Activated gamma-delta T cell treated with Interleukin-2 at 50 U/mL for 16 hours (primary cell): Measurements from ENCODE around the gene KRT37.

Experiments
- DNase-seq: peaks from one replicate; pipeline ENCODE4 v3.0.0-alpha.2; 2020

The KRT37 gene

GRCh38 chr17:41424111-41424635 lies at the start of gene KRT37:
Gene KRT37 (minus strand): TSS chr17:41424585. CDS start chr17:41424523, 62 bp downstream.
- DNase-seq, result no peak

DNA sequence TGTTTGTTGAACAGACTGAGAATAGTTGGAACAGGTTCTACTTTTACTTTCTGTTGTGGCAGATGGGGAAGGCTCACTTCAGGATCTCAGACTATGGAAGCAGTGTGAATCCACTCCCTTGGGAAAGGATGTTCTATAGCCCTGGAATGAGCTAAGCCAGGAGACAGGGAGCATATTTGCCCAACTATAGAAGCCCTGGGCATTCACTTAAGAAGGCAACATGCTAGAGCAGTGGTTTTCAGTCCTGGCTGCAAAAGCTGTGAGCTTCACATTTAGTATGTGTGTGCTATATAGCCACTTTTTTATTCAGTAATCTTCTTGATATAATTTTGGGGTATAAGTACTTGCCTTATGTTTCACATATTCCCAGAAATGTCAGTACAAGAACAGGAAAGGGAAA lies 44.0 kb upstream of the KRT37 start:
- DNase-seq, result no peak

DNA sequence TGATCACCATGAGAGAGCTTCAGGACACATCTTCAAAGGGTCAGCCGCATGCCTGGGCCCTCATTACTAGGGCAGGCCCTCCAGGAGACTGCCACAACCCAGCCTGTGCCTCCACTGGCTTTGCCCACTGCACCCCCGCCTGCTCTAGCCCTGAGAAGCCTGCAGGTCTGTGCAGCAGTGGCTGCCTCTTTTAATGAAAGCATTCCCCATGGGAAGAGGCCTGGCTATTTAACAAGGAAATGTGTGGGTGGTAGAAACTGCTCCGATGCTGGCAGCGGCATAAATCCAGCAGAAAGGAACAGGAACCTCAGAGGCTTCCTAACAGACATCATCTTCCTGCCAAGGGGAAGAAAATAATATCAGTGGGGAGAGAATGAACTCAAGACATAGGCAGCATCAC lies 43.2 kb upstream of the KRT37 start:
- DNase-seq, result no peak

DNA sequence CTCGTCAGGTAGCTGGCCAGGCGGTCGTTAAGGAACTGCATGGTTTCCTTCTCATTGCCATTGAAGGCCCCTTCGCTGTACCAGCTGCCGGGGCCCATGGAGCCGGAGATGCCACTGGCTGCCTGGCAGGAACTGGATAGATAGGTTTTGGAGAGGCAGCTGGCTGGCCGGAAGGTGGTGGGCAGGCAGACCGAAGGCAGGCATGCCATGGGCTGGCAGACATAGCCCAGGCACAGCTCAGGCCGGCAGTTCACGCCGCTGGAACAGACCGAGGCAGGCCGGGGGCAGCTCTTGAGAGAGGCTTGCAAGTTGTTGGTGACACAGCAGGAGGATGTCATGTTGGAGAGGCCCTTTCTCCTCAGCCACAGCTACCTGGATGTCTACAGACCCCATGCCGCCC lies 42.6 kb upstream of the KRT37 start, which contains the start of gene KRT32:
Gene KRT32 (minus strand): TSS at position 399 of the 400 bp plus-strand sequence. CDS start 61 bp downstream, at position 338.
- DNase-seq, result no peak

DNA sequence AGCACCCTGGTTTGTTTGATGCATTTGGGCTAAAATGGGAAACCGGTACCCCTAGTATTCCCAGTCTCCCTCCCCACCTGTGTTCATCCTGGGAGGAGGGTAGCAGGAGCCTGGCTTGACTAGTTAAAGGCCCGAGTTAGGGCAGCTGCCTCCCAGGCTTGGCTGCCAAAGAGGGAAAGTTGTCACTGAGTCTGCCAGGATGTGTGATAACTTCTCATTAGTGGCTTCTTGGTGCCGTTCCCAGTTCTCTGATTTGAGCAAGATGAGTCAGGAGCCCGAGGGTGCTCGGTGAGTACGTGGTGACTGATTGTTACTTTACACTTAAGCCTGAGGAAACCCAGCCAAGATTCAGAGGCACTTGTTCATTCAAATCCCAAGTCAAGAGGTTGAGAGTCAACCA lies 40.3 kb upstream of the KRT37 start:
- DNase-seq, result no peak

- DNase-seq, result no peak
These were observed 39.8 kb upstream of the KRT37 start for GRCh38 chr17:41464173-41464572.

DNA sequence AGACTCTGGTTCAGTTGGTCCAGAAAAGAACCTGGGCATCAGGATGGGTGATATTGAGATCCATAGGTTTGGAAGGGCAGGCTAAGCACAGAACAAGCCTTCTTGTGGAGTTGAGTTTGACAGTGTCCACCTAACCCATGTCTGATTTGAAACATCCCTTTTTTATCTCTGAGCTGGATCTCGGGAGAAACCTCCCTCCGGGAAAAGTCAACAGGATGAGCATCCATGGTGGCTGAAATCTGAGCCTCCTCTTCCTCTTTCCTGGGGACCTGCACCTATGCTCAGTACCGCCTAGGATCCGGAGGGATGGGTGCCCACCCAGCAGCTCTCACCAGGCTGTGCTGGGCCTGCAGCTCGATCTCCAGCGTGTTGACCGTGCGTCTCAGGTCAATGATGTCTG lies 39.4 kb upstream of the KRT37 start:
- no peak for DNase-seq

GRCh38 chr17:41462705-41463104 lies 38.3 kb upstream of the KRT37 start:
- DNase-seq, result no peak

- no peak for DNase-seq
These were observed 33.3 kb upstream of the KRT37 start for GRCh38 chr17:41457676-41458075.

- no peak for DNase-seq
These were observed 31.8 kb upstream of the KRT37 start for GRCh38 chr17:41456204-41456603.

GRCh38 chr17:41455236-41455635 lies 30.9 kb upstream of the KRT37 start:
- DNase-seq, result no peak

- DNase-seq, result no peak
These were observed 28.7 kb upstream of the KRT37 start for GRCh38 chr17:41453066-41453465.

DNA sequence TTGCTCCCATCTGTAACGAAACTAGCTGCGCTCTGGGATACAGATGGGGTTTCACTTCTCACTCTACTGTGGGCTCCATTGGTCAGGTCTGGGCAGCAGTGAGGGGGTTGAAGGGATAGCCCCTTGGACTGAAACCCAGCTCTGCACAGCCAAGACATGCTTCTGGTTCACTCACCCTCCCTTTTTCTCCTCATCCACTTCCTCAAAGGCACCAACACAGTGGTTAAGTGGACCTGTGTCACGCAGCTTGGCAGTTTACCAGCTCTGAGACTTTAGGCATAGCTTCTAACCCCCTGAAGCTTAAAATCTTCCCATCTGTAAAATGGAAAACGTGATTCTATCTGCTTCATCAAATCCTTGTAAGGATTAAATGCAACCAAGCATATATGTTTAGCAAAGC lies 27.9 kb upstream of the KRT37 start:
- DNase-seq, result no peak

GRCh38 chr17:41451154-41451728 lies 26.9 kb upstream of the KRT37 start:
- DNase-seq, result no peak

GRCh38 chr17:41449008-41449407 lies 24.6 kb upstream of the KRT37 start:
- no peak for DNase-seq

GRCh38 chr17:41448506-41448905 lies 24.1 kb upstream of the KRT37 start:
- no peak for DNase-seq

- DNase-seq, result no peak
These were observed 22.4 kb upstream of the KRT37 start for GRCh38 chr17:41446806-41447205.

GRCh38 chr17:41444640-41445039 lies 20.3 kb upstream of the KRT37 start:
- no peak for DNase-seq

DNA sequence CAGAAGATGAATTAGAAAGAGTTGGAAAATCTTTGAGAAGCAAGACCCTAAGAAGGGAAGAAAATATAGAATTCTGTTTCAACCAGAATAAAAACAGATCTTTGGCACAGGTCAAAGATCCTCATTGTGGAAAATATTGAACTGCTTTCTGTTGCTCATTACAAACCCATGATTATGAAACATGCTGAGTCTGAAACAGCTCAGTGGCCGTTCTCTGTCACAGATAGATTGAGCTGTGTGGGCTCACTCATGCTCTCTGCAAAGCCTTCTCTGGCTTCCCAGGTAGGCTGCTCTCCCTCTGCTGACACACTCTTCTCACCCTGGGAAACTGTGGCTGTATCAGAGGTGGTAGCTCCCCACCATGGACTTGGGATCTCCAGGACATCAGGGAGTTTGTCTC lies 19.8 kb upstream of the KRT37 start:
- no peak for DNase-seq

DNA sequence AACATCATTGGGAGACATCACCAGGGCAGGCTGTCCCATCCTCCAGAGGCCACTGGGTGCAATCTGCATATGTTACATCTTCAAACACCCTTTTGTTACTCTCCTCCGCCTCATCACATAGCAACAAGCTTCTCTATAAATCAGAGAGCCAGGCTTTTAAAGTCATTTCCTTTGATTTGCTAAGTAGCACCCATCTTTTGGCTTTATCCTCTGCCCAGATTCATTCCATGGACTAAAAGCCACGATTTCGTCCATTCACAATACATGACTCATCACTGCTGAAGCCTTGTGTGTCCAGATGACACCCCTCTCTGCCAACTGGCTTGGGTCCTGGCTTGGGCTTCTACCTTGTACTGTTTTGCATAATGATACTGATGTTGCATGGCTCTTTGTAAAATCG lies 18.4 kb upstream of the KRT37 start:
- DNase-seq, result no peak

DNA sequence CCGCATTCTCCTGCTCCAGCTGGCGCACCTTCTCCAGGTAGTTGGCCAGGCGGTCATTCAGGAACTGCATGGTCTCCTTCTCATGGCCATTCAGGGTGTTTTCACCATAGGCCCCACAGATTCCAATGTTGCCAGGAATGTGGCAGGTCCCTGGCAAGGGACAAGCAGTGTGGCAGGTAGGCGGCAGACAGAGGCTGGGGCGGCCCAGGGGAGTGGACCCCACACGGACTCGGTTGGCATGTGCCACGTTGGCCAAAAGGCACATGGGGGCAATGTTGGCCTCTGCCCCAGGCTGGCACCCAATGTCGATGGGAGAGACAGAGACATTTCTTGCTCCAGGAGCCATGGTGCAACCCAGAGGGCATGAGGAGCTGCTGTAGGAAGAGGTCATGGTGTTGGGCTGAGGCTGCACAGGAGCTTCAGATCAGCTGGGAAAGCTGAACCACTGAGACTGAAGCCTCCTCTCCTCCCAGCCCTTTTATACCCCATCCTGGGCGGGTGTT lies 16.2 kb upstream of the KRT37 start, which contains the start of gene KRT38:
Gene KRT38 (minus strand): TSS at position 453 of the 503 bp plus-strand sequence. CDS start 62 bp downstream, at position 391.
- DNase-seq, result no peak

DNA sequence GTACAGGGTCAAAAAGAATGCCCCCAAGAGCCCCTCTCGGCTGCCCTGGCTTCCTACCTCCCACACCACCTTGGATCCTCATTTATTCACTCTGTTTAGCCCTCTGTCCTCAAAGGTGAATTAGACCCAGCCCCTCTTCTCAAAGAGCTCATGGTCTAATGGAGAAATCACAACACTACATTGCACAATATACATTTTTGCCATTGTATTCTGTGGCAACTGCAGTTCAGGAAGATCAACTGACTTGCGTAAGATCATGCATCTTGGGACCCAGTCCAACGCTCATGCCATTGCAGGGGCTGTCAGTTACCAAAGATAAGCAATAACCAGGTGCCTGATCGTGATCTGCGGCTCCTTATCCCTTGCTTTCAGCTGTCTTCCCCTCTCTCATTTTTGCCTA lies 15.0 kb upstream of the KRT37 start:
- no peak for DNase-seq

DNA sequence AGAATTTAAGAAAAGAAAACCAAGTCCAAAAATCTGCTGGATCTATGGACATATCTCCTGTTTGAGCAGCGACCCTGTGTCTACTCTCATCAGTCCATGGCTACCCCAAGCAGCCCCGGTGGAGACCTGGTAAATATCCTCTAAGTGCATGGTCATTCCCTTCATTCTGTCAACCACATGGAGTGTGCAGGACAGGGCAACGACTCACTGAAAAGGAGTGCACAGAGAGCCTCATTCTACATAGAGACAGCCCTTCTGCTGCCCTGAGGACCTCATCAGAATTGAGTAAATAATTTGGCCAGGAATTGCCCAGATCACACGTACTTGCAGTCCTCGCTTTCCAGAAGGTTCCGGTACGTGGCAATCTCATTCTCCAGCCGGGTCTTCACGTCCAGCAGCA lies 13.4 kb upstream of the KRT37 start:
- no peak for DNase-seq

GRCh38 chr17:41437254-41437653 lies 12.9 kb upstream of the KRT37 start:
- DNase-seq, result no peak

DNA sequence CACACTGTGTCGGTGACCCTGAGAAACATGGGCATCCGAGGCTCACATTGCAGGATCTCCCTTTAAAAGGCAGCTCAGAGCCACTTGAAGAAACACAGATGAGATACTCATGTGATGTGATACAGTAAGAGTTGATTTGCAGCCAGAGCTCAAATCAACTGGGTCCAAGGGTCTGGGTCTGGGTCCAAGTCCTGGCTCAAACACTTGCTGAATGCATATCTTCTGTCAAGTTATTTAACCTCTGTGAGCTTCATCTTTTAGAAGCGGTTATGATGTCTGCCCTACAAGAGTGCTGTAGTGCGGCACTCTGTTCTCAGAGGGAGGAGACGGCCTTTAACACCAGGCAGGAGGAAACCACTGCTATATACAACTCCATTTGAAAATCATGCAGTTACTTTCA lies 10.0 kb upstream of the KRT37 start:
- DNase-seq, result no peak
